Stimulated activated naive CD8-positive, alpha-beta T cell treated with anti-CD3 and anti-CD28 coated beads, Interleukin-15, Interleukin-2, amounts not matched to agents 100 ng/mL and 50 ng/mL, for 24 hours (primary cell): ENCODE measurements around the gene NCKAP5.

Experiments used
- H3K27ac Mint-ChIP-seq: one replicate; pipeline ENCODE4 v1.8.0; 2021; ENCODE audit warnings: mild to moderate bottlenecking, mixed read lengths
- H3K27me3 Mint-ChIP-seq: one replicate; pipeline ENCODE4 v1.8.0; 2021; ENCODE audit warnings: mixed read lengths
- H3K36me3 Mint-ChIP-seq: one replicate; pipeline ENCODE4 v1.8.0; 2021; ENCODE audit warnings: low read depth, mixed read lengths
- H3K4me1 Mint-ChIP-seq: one replicate; pipeline ENCODE4 v1.8.0; 2021; ENCODE audit warnings: low read depth, mixed read lengths
- H3K4me3 Mint-ChIP-seq: one replicate; pipeline ENCODE4 v1.8.0; 2021; ENCODE audit warnings: mild to moderate bottlenecking, mixed read lengths
- H3K9me3 Mint-ChIP-seq: one replicate; pipeline ENCODE4 v1.8.0; 2021; ENCODE audit warnings: mixed read lengths

Gene NCKAP5

DNA sequence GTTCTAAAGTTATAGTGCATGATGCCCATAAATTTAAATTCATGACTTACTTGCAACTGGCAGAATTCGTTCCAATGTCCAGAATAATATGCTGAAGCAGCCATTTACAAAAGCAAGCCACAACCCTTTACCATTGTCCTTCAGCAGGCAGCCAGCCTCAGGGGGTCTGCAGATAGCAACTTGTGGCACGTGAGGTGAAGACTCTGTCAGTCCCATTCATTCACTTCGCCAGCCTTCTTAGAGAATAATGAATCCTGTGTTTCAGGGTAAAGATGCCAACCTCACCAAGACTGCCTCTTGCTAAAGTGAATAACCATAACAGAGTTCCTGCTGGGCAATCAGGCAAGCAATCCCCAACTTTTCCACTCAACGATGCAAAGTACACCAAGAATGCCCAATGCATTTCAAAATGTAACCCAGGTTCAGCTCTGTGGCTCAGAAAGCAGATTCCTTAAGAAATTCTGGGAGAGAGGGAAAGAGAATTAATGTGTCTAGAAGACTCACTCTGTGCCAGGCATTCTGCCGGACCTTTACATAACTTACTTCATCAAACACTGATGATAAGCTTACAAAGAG, 315.4 kb downstream of the NCKAP5 start:
- Mint-ChIP-seq H3K4me3 (no peak overlapping the region), H3K27ac (no peak overlapping the region)

GRCh38 chr2:133249362-133249761, 318.9 kb downstream of the NCKAP5 start:
- Mint-ChIP-seq H3K27ac (no peak overlapping the region), H3K27me3 (no peaks in the 10 kb centered on the region), H3K4me1 (no peaks in the 10 kb centered on the region), H3K36me3 (no peaks in the 10 kb centered on the region), H3K4me3 (no peak overlapping the region), H3K9me3 (no peaks in the 10 kb centered on the region)

More for the DNA sequence above, 315.4 kb downstream of the NCKAP5 start:
- no peaks in the 10 kb centered on the region for H3K27me3 Mint-ChIP-seq
- no peaks in the 10 kb centered on the region for H3K4me1 Mint-ChIP-seq
- H3K9me3 Mint-ChIP-seq, result no peaks in the 10 kb centered on the region
- no peaks in the 10 kb centered on the region for H3K36me3 Mint-ChIP-seq

GRCh38 chr2:133248264-133248663, 320.0 kb downstream of the NCKAP5 start:
- H3K27ac Mint-ChIP-seq, result no peak overlapping the region
- no peaks in the 10 kb centered on the region for H3K4me1 Mint-ChIP-seq
- no peak overlapping the region for H3K4me3 Mint-ChIP-seq
- peaks cover 4% of the 10 kb centered on the region for H3K9me3 Mint-ChIP-seq
- H3K27me3 Mint-ChIP-seq, result no peaks in the 10 kb centered on the region
- no peaks in the 10 kb centered on the region for H3K36me3 Mint-ChIP-seq

- Mint-ChIP-seq H3K36me3 (no peaks in the 10 kb centered on the region), H3K27me3 (no peaks in the 10 kb centered on the region), H3K9me3 (peaks cover 4% of the 10 kb centered on the region), H3K4me3 (no peak overlapping the region), H3K4me1 (no peaks in the 10 kb centered on the region), H3K27ac (no peak overlapping the region)
Measured at GRCh38 chr2:133247631-133248030, 320.6 kb downstream of the NCKAP5 start.

DNA sequence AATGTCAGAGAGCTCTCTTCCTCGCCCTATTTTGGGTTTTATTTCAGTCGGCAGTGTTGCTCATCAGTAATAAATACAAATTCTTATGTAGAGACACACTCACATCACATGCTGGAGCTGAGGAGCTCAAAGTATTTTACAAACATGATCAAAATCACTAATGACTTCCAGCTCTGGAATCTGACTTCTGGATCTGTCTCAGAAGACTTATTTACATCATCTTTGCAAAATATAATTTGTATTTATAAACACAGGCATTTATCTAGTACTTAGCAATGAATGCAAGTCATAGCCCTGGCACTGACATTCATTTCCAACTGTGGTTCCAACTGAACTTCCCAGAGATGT, 327.1 kb downstream of the NCKAP5 start:
- H3K4me1 Mint-ChIP-seq, result no peaks in the 10 kb centered on the region
- H3K4me3 Mint-ChIP-seq, result no peak overlapping the region
- H3K27ac Mint-ChIP-seq, result no peak overlapping the region
- H3K9me3 Mint-ChIP-seq, result peaks cover 4% of the 10 kb centered on the region
- no peaks in the 10 kb centered on the region for H3K36me3 Mint-ChIP-seq
- H3K27me3 Mint-ChIP-seq, result no peaks in the 10 kb centered on the region

DNA sequence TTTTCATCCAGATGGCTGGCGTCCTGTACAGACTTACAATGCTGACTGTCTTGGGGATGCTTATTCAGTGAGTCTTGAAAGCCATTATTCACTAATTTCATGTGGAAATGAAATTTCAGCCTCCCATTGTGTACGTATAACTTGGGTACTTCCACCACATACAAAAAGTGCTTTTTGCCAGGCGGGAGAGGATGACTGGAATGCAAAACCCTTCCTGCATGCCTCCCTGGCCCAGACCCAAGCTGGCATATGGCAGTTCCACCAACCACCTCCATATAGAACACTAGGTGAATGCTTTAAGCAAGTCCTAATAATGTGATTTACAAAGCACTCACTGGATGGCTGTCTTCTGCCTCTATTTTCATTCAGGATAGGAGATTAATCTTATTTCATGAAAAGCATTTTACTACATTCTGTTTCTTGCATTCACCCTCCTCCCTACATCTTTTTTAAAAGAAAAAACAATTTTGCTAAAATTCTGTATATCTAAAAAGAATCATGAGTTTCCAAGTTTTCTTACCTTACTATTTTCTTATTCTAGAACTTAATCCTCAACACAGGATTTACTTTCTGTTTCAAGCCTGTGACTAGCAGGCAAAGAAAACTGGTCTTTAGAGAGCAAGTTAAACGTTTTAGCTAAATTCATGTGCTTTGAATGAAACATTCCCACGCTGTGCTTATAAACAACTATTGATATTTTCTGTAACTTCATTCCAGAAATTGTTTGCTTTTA, 327.6 kb downstream of the NCKAP5 start:
- H3K36me3 Mint-ChIP-seq, result no peaks in the 10 kb centered on the region
- no peaks in the 10 kb centered on the region for H3K27me3 Mint-ChIP-seq
- no peak overlapping the region for H3K27ac Mint-ChIP-seq
- no peak overlapping the region for H3K4me3 Mint-ChIP-seq
- no peaks in the 10 kb centered on the region for H3K4me1 Mint-ChIP-seq
- H3K9me3 Mint-ChIP-seq, result peaks cover 4% of the 10 kb centered on the region

DNA sequence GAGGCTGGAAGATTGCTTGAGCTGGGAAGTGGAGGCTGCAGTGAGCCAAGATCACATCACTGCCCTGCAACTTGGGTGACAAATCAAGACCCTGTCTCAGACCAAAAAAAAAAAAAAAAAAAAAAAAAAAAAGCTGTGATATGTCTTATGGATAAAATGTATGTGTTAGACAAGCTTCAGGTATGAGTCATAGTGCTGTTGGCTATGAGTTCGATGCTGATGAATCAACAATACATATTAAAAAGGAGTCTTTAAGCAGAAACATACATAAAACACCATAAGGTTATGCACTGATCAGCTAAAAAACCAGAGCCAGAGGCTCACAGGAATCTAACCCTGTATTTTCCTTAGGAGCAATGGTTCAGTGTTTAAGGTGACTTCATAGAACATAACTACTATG, 332.3 kb downstream of the NCKAP5 start:
- no peaks in the 10 kb centered on the region for H3K27me3 Mint-ChIP-seq
- H3K36me3 Mint-ChIP-seq, result no peaks in the 10 kb centered on the region
- H3K4me3 Mint-ChIP-seq, result no peak overlapping the region
- H3K27ac Mint-ChIP-seq, result no peak overlapping the region
- H3K4me1 Mint-ChIP-seq, result no peaks in the 10 kb centered on the region
- H3K9me3 Mint-ChIP-seq, result no peaks in the 10 kb centered on the region

GRCh38 chr2:133232556-133232955, 335.7 kb downstream of the NCKAP5 start:
- H3K27ac Mint-ChIP-seq, result no peak overlapping the region
- no peaks in the 10 kb centered on the region for H3K4me1 Mint-ChIP-seq

GRCh38 chr2:133231264-133231663, 337.0 kb downstream of the NCKAP5 start:
- peaks cover 5% of the 10 kb centered on the region for H3K27me3 Mint-ChIP-seq
- no peak overlapping the region for H3K27ac Mint-ChIP-seq
- no peaks in the 10 kb centered on the region for H3K36me3 Mint-ChIP-seq
- H3K4me1 Mint-ChIP-seq, result no peaks in the 10 kb centered on the region
- peaks cover 5% of the 10 kb centered on the region for H3K9me3 Mint-ChIP-seq
- H3K4me3 Mint-ChIP-seq, result no peak overlapping the region

More at GRCh38 chr2:133232556-133232955, 335.7 kb downstream of the NCKAP5 start:
- Mint-ChIP-seq H3K9me3 (peaks cover 5% of the 10 kb centered on the region), H3K4me3 (no peak overlapping the region), H3K27me3 (peaks cover 5% of the 10 kb centered on the region), H3K36me3 (no peaks in the 10 kb centered on the region)

DNA sequence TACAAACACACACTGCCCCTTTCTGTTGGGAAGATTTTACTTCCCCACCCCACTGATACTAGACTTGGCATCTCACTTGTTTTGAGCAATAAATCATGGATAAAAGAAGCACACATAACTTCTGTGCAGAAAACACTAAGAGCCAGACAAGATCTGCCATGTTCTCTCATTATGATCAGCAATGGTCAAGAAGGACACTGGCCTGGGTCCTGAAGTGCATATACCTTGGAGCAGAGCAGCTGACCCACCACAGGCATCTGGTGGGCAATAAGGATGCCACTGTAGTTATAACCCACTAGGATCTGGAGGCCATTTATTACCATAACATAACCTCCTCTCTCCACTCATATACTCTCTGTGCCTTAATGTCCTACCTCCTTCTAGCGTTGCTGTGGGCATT, 338.3 kb downstream of the NCKAP5 start:
- H3K36me3 Mint-ChIP-seq, result no peaks in the 10 kb centered on the region
- peaks cover 5% of the 10 kb centered on the region for H3K27me3 Mint-ChIP-seq
- H3K4me1 Mint-ChIP-seq, result no peaks in the 10 kb centered on the region
- no peak overlapping the region for H3K27ac Mint-ChIP-seq
- peaks cover 5% of the 10 kb centered on the region for H3K9me3 Mint-ChIP-seq
- no peak overlapping the region for H3K4me3 Mint-ChIP-seq

- H3K27ac Mint-ChIP-seq, result no peak overlapping the region
Measured at GRCh38 chr2:133223226-133223625, 345.0 kb downstream of the NCKAP5 start.

GRCh38 chr2:133221398-133221797, 346.9 kb downstream of the NCKAP5 start:
- H3K9me3 Mint-ChIP-seq, result no peaks in the 10 kb centered on the region
- H3K27ac Mint-ChIP-seq, result no peak overlapping the region
- no peak overlapping the region for H3K4me3 Mint-ChIP-seq
- no peaks in the 10 kb centered on the region for H3K27me3 Mint-ChIP-seq
- H3K36me3 Mint-ChIP-seq, result no peaks in the 10 kb centered on the region
- no peaks in the 10 kb centered on the region for H3K4me1 Mint-ChIP-seq

More at GRCh38 chr2:133223226-133223625, 345.0 kb downstream of the NCKAP5 start:
- Mint-ChIP-seq H3K9me3 (peaks cover under 1% of the 10 kb centered on the region), H3K36me3 (no peaks in the 10 kb centered on the region), H3K27me3 (peaks cover under 1% of the 10 kb centered on the region), H3K4me3 (no peak overlapping the region), H3K4me1 (no peaks in the 10 kb centered on the region)

- Mint-ChIP-seq H3K36me3 (no peaks in the 10 kb centered on the region), H3K9me3 (peaks cover 5% of the 10 kb centered on the region), H3K4me3 (no peak overlapping the region), H3K27me3 (no peaks in the 10 kb centered on the region), H3K27ac (no peak overlapping the region), H3K4me1 (no peaks in the 10 kb centered on the region)
Measured at GRCh38 chr2:133218204-133218603, 350.1 kb downstream of the NCKAP5 start.

DNA sequence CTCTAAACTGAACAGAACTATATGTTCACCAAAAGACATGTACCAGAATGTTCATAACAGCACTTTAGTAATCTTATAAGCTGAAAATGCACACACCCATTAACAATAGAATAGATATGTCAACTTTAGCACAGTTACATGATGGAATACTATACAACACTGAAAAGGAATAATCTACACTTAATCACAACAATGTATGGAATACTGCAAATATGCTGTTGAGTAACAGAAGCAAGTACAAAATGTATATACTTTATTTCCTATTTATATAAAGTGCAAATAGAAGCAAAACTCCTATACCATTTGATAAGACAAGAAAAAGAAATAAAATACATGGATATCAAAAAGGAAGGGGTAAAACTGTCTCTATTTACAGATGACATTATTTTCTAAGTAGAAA, 352.8 kb downstream of the NCKAP5 start:
- Mint-ChIP-seq H3K36me3 (no peaks in the 10 kb centered on the region), H3K27ac (no peak overlapping the region), H3K27me3 (no peaks in the 10 kb centered on the region), H3K4me3 (no peak overlapping the region), H3K4me1 (no peaks in the 10 kb centered on the region), H3K9me3 (peaks cover 5% of the 10 kb centered on the region)

DNA sequence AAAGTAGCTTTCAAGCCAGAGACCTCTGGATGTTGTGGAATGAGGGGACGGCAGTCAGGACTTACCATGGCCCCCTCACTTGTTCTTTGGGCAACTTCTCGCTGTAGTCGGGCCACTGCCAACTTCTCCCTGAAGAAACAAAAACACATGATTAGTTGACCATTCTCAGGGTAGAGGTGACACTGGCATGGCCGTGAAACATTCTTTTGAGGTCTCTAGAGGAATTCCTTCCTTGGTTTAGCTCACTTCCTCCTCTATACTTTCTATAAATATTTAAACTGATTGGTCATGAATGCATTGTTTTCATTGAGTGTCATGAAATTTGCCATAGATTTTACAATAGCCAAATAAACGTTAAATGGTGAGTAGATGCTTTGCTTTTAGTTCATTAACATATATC, 354.6 kb downstream of the NCKAP5 start:
- H3K4me3 Mint-ChIP-seq, result no peak overlapping the region
- H3K9me3 Mint-ChIP-seq, result peaks cover 5% of the 10 kb centered on the region
- H3K27ac Mint-ChIP-seq, result no peak overlapping the region
- H3K4me1 Mint-ChIP-seq, result no peaks in the 10 kb centered on the region
- no peaks in the 10 kb centered on the region for H3K27me3 Mint-ChIP-seq
- H3K36me3 Mint-ChIP-seq, result no peaks in the 10 kb centered on the region

GRCh38 chr2:133209325-133209724, 358.9 kb downstream of the NCKAP5 start:
- Mint-ChIP-seq H3K4me3 (no peak overlapping the region), H3K27me3 (no peaks in the 10 kb centered on the region), H3K27ac (no peak overlapping the region), H3K4me1 (no peaks in the 10 kb centered on the region), H3K9me3 (no peaks in the 10 kb centered on the region), H3K36me3 (no peaks in the 10 kb centered on the region)
